ENCODE results near the gene CCDC167. TPM values are rescaled to one million over a fixed set of nuclear protein-coding genes. Genes with fewer than 3 reads are reported as not detected.

The CCDC167 gene
- total RNA-seq, 4 donors from 2014 or later = 9.4 to 50.7 (median 25.8) TPM

DNA sequence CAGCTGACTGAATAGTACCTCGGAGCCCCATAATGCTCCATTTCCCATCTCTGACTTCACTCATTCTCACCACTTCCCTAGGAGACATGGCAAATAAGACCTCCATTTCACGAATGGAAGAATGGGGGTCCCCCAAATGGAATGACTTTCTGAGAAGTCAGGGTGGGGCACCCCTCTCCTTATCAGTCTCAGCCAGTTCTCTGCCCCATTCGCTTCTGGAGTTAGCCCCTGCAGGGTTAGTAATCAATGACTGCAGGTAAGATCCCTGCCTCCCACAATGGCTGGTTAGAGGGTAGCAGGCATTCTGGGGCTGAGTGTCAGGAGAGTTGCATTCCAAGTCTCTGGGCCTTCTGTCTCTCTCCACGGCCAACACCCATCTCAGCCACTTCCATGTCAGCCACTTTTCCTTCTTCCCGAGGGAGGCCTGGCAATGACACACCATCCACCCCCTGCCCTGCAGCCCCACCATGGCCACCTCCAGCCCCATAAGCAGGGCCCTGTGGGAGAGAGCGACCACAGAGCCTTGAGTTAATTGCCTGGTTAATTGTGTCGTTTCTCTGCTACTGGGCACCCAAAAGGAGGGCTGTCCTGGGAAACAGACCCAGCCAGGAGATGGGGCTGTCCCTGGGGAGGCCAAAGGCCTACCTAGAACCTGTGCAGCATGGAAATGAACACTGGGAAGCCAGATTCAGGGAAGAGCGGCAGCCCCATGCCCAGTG is 13.4 kb downstream of the CCDC167 start:
- WGBS, 2 donors = 82 to 84% methylated on average over 8 of the region's 8 CpGs
- Histone ChIP-seq H3K4me1 (peaks cover 0 to 8% (median 0%) of the 10 kb centered on the region in 4 donors), H3K4me3 (no peak overlapping the region), H3K27ac (no peak overlapping the region), H3K27me3 (no peaks in the 10 kb centered on the region), H3K36me3 (peaks cover 0 to 44% (median 0%) of the 10 kb centered on the region in 3 donors), H3K9me3 (no peaks in the 10 kb centered on the region)
- TF ChIP-seq, protein P1, sequence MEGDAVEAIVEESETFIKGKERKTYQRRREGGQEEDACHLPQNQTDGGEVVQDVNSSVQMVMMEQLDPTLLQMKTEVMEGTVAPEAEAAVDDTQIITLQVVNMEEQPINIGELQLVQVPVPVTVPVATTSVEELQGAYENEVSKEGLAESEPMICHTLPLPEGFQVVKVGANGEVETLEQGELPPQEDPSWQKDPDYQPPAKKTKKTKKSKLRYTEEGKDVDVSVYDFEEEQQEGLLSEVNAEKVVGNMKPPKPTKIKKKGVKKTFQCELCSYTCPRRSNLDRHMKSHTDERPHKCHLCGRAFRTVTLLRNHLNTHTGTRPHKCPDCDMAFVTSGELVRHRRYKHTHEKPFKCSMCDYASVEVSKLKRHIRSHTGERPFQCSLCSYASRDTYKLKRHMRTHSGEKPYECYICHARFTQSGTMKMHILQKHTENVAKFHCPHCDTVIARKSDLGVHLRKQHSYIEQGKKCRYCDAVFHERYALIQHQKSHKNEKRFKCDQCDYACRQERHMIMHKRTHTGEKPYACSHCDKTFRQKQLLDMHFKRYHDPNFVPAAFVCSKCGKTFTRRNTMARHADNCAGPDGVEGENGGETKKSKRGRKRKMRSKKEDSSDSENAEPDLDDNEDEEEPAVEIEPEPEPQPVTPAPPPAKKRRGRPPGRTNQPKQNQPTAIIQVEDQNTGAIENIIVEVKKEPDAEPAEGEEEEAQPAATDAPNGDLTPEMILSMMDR (IDR thresholded peaks at IDR 0.05) = no peak
- DNase-seq (ENCODE audit: low spot score in 2 of 2) = no peak

DNA sequence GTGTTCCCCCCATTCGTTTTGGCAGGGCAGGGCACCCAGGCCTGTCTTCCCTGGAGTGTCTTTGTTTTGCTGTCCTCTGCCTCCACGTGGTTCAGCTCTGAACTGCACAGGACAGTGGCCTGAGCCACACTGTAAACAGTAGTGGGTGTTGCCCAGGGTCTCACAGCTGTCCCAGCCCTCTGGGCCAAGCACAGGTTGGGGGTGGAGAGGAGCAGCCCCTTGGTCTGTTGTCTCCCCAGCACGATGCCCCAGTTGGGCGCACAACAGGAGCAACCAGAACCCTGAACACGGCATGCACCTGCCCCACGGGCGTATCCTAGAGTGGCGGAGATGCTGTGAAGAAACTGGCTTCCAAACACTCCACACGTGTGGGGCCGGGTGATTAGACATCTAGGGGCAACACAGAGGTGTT is 14.4 kb downstream of the CCDC167 start:
- no peaks in the 10 kb centered on the region for H3K27me3 ChIP-seq
- H3K4me3 ChIP-seq = no peak overlapping the region
- 68 to 88% methylated on average over 9 to 10 of the region's 10 CpGs for WGBS, 2 donors
- no peak overlapping the region for H3K27ac ChIP-seq
- H3K4me1 ChIP-seq = peaks cover 0 to 7% (median 0%) of the 10 kb centered on the region in 4 donors
- DNase-seq (ENCODE audit: low spot score in 2 of 2) = no peak
- TF ChIP-seq POLR2A (IDR thresholded peaks at IDR 0.05) (no peak), EP300 (IDR thresholded peaks at IDR 0.05) (no peak)
- TF ChIP-seq, protein P1 (IDR thresholded peaks at IDR 0.05) = no peak
- peaks cover 0 to 53% (median 1%) of the 10 kb centered on the region in 3 donors for H3K36me3 ChIP-seq
- H3K9me3 ChIP-seq = no peaks in the 10 kb centered on the region

DNA sequence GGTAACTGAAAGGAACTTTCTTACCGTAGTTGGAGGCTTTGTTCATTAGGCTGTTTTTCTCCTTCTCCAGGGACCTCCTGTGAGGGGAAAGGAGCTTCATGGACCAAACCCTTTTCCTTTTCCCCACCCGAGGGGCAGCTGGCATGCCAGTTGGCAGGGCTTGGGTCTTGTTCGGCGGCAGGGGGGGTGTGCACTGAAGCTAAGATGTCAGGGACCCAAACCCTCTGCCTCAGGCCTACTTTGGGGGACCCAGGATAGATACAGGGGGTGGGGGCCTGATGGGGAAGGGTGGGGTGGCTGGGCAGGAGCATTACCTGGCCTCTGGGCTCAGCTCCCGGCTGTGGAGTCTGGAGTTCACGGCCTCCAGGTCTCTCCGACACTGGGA is 14.9 kb downstream of the CCDC167 start:
- no peak for DNase-seq (ENCODE audit: low spot score in 2 of 2)
- Histone ChIP-seq H3K36me3 (peaks cover 0 to 59% (median 6%) of the 10 kb centered on the region in 3 donors), H3K4me3 (no peak overlapping the region), H3K27me3 (no peaks in the 10 kb centered on the region), H3K4me1 (peaks cover 0 to 4% (median 0%) of the 10 kb centered on the region in 4 donors), H3K9me3 (no peaks in the 10 kb centered on the region), H3K27ac (no peak overlapping the region)
- TF ChIP-seq, protein P1 (IDR thresholded peaks at IDR 0.05) = no peak
- TF ChIP-seq EP300 (IDR thresholded peaks at IDR 0.05) (no peak), POLR2A (IDR thresholded peaks at IDR 0.05) (no peak)
- 80 to 83% methylated on average over 7 of the region's 7 CpGs for WGBS, 2 donors

DNA sequence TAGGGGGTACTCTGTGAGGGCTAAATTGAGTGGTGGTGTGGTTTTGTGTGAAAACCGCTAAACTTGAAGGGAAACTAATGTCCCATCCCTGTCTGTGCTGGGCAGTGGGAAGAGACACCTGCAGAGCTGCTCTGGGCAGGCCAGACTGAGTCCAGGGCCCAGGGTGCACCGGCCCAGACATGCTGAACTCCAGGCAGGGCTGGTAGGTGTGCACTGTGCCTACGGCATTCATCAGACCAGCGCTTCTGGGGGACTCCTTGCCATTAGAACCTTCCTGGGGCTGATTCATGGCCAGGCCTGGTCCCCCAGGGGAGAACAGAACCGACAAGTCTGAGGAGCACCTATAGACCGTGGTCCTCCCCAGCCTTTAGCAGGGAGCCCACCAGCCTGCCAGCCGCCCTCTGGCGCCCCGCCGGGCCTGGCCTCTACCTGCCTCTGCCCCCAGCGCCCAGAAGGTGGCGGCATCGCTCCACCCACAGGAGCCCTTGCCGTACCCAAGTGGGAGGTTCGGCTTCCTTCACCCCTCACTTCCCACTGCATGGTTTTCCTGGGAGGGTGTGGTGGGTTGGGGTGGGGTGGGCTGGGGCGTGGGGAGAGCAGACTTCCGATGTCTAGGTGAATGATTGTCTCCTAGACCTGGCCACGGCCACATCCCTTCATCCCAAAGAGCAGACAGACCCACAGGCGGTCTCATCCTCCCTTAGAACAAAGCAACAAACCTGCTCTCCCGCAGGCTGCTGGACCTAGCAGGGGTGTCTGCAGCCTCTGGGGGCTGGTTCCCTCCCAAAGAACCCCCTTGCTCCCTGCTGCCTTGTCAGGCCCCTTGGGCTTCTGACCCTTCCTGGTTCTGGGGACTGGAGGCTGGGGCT is 15.5 kb downstream of the CCDC167 start:
- Histone ChIP-seq H3K4me3 (no peak overlapping the region), H3K4me1 (peaks cover 0 to 4% (median 0%) of the 10 kb centered on the region in 4 donors), H3K27ac (no peak overlapping the region), H3K9me3 (no peaks in the 10 kb centered on the region), H3K27me3 (no peaks in the 10 kb centered on the region), H3K36me3 (peaks cover 0 to 65% (median 11%) of the 10 kb centered on the region in 3 donors)
- 47 to 75% methylated on average over 10 to 19 of the region's 20 CpGs for WGBS, 2 donors
- peak in 1 of 2 donors; percentile 25 for DNase-seq (ENCODE audit: low spot score in 2 of 2)
- TF ChIP-seq POLR2A (IDR thresholded peaks at IDR 0.05) (no peak), EP300 (IDR thresholded peaks at IDR 0.05) (no peak)
- TF ChIP-seq, protein P1 (IDR thresholded peaks at IDR 0.05) = peak; percentile 60 to 73 (median 70)
